ENCODE measurements around the gene SORL1.

DNA sequence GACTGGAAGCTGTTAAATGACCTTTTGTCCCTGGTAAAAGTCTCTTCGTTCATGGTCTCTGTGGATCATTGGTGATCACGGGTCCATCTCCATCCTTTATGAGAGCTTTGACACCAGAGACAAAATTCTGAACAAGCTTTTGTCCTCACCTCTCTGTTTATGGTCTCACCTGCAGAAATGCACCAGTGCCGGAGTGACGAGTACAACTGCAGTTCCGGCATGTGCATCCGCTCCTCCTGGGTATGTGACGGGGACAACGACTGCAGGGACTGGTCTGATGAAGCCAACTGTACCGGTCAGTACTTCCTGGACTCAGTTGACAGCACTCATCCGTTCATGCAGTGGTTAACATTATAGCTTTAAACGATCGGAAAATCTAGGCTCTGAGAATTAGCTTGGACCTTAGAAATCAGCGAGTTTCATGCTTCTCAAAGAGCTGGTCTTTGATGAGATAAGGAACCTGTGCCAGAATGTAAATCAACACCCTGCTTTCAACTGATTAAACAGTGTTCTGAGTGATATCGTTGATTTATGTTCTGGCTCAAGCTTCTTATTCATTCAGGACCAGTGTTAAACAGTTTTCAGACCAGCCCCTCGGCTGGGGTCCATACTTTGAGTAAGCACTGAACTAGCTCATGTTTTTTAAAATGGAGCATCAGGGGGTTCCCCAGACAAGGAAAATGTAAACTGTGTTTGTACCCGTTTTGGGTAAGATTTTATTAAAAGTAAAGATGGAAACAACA lies 125.2 kb downstream of the SORL1 start:
- TF ChIP-seq, protein P1, sequence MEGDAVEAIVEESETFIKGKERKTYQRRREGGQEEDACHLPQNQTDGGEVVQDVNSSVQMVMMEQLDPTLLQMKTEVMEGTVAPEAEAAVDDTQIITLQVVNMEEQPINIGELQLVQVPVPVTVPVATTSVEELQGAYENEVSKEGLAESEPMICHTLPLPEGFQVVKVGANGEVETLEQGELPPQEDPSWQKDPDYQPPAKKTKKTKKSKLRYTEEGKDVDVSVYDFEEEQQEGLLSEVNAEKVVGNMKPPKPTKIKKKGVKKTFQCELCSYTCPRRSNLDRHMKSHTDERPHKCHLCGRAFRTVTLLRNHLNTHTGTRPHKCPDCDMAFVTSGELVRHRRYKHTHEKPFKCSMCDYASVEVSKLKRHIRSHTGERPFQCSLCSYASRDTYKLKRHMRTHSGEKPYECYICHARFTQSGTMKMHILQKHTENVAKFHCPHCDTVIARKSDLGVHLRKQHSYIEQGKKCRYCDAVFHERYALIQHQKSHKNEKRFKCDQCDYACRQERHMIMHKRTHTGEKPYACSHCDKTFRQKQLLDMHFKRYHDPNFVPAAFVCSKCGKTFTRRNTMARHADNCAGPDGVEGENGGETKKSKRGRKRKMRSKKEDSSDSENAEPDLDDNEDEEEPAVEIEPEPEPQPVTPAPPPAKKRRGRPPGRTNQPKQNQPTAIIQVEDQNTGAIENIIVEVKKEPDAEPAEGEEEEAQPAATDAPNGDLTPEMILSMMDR (IDR thresholded peaks at IDR 0.05; ENCODE audit: low read depth, low read length), result no peak
- TF ChIP-seq POLR2A (IDR thresholded peaks at IDR 0.05; ENCODE audit: extremely low read depth, insufficient read length), result no peak
- TF ChIP-seq, protein P2, sequence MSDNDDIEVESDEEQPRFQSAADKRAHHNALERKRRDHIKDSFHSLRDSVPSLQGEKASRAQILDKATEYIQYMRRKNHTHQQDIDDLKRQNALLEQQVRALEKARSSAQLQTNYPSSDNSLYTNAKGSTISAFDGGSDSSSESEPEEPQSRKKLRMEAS (IDR thresholded peaks at IDR 0.05; ENCODE audit: low read depth, low read length), result no peak
